ENCODE measurements around the gene AOPEP. TPM values are rescaled to one million over a fixed set of nuclear protein-coding genes. Genes with fewer than 3 reads are reported as not detected.

Gene AOPEP
- total and polyA plus RNA-seq, 10 donors = 14.8 to 86.1 (median 51.3) TPM

DNA sequence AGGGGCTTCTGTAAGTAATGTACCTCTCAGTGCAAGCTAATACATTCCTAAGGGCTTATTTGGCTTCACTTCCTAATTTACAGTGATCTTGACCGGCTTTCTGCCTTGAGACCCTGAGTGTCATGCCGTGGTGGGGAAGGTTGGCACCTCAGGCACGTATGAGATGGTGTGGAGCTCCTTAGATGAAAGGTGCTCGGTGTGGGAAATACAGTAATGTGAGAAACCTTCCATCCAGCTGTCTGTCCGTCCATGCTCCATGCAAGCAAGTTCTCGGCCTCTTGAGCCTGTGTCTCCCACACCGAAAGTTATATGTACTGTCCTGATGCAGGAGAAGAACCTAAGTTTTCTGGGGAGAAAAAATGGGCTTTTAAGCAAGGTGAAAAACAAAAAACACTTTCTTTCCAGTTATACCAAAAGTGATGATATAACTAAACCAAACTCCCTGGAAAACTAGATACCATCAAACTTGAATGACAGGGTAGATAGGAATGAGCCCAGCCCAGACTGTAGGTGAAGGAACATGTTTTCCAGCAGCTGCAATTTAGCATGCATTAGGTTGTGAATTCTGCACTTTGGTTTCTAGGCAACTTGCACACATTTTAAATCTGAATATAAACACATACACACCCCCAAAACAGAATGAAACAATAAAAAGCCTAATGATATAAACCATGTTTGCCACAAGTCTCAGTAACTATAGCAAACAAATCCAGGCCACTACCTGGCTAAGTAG, 311.5 kb downstream of the AOPEP start:
- Histone ChIP-seq H3K4me1 (peaks cover 0 to 14% (median 4%) of the 10 kb centered on the region in 6 donors), H3K27ac (peak overlapping the region in 1 of 8 donors; percentile 9), H3K9me3 (no peaks in the 10 kb centered on the region), H3K27me3 (replicated peaks in 1 of 7) (no peaks in the 10 kb centered on the region), H3K4me3 (no peak overlapping the region), H3K36me3 (peaks cover 0 to 22% (median 0%) of the 10 kb centered on the region in 6 donors)
- WGBS, 5 donors = 88 to 97% (median 92%) methylated on average over 7 of the region's 7 CpGs
- intact Hi-C loops (cut with DNase I; ENCODE audit: low total_unique reads) = no loop called here
- TF ChIP-seq POLR2A (IDR thresholded peaks at IDR 0.05) = no peak
- TF ChIP-seq, protein P1, sequence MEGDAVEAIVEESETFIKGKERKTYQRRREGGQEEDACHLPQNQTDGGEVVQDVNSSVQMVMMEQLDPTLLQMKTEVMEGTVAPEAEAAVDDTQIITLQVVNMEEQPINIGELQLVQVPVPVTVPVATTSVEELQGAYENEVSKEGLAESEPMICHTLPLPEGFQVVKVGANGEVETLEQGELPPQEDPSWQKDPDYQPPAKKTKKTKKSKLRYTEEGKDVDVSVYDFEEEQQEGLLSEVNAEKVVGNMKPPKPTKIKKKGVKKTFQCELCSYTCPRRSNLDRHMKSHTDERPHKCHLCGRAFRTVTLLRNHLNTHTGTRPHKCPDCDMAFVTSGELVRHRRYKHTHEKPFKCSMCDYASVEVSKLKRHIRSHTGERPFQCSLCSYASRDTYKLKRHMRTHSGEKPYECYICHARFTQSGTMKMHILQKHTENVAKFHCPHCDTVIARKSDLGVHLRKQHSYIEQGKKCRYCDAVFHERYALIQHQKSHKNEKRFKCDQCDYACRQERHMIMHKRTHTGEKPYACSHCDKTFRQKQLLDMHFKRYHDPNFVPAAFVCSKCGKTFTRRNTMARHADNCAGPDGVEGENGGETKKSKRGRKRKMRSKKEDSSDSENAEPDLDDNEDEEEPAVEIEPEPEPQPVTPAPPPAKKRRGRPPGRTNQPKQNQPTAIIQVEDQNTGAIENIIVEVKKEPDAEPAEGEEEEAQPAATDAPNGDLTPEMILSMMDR (IDR thresholded peaks at IDR 0.05 in 8 of 11, conservative IDR thresholded peaks at IDR 0.05 in 3 of 11) = no peak
- no peak for TF ChIP-seq POLR2AphosphoS5 (IDR thresholded peaks at IDR 0.05)
- no peak for DNase-seq

- no peaks in the 10 kb centered on the region for H3K9me3 ChIP-seq
- peaks cover 0 to 17% (median 6%) of the 10 kb centered on the region in 6 donors for H3K4me1 ChIP-seq
- H3K27me3 ChIP-seq (replicated peaks in 1 of 7) = no peaks in the 10 kb centered on the region
- DNase-seq = no peak
- 93 to 97% (median 96%) methylated on average over 9 of the region's 9 CpGs for WGBS, 5 donors
- peaks cover 0 to 23% (median 0%) of the 10 kb centered on the region in 6 donors for H3K36me3 ChIP-seq
- intact Hi-C loops (cut with DNase I; ENCODE audit: low total_unique reads) = no loop called here
- TF ChIP-seq POLR2A (IDR thresholded peaks at IDR 0.05) (no peak), POLR2AphosphoS5 (IDR thresholded peaks at IDR 0.05) (no peak)
- TF ChIP-seq, protein P1 (IDR thresholded peaks at IDR 0.05 in 8 of 11, conservative IDR thresholded peaks at IDR 0.05 in 3 of 11) = no peak
- no peak overlapping the region for H3K4me3 ChIP-seq
- H3K27ac ChIP-seq = no peak overlapping the region
Observed at GRCh38 chr9:95038666-95039065, 312.2 kb downstream of the AOPEP start.

DNA sequence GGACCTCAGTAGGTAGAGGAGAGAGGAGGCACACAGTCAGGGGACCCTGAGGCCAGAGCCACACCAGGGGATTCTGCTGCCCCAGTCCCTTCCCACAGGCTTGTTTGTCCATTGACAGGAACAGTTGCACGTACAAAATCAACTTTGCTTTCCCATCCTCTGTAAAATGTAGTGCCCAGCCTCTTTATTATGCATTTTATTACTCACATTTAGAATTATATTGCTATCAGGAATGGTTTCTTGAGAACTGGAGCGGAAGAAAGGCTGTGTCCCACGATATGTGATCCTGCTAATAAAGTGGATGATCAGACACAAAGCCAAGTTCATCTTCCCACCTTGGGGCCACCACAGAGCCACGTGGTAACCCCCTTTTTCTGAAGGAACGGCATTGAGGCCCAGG, 313.6 kb downstream of the AOPEP start:
- no peak for TF ChIP-seq POLR2AphosphoS5 (IDR thresholded peaks at IDR 0.05)
- TF ChIP-seq POLR2A (IDR thresholded peaks at IDR 0.05) = no peak
- TF ChIP-seq, protein P1 (IDR thresholded peaks at IDR 0.05 in 8 of 11, conservative IDR thresholded peaks at IDR 0.05 in 3 of 11) = no peak

DNA sequence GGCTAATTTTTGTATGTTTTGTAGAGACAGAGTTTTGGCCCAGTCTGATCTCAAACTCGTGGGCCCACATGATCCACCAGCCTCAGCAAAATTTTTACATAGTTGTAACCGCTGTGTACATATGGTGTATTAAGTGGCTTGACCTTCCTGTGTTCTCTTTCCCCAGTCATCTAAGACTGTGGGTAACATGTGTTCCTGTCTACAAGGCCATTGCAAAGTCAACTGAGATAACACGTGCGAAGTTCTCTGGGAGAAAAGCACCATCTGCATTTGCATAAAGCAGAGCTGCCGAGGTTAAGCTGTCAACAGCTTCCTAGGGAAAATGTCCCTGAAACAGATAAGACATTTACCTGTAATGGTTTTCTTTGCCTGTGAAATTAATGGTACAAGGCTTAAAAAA, 317.3 kb downstream of the AOPEP start:
- TF ChIP-seq POLR2AphosphoS5 (IDR thresholded peaks at IDR 0.05) = peak in 1 of 3 donors; percentile 10
- TF ChIP-seq POLR2A (IDR thresholded peaks at IDR 0.05) = no peak
- H3K4me1 ChIP-seq = peaks cover 2 to 51% (median 20%) of the 10 kb centered on the region in 6 donors
- peak overlapping the region in 6 of 8 donors; percentile 34 to 65 (median 46) for H3K27ac ChIP-seq
- peaks cover 0 to 23% (median 0%) of the 10 kb centered on the region in 6 donors for H3K36me3 ChIP-seq
- intact Hi-C loops (cut with DNase I; ENCODE audit: low total_unique reads) = no loop called here
- no peak for DNase-seq
- 49 to 64% (median 59%) methylated on average over 5 of the region's 5 CpGs for WGBS, 5 donors
- no peak overlapping the region for H3K4me3 ChIP-seq
- H3K9me3 ChIP-seq = no peaks in the 10 kb centered on the region
- peaks cover 0 to 9% (median 0%) of the 10 kb centered on the region in 7 donors for H3K27me3 ChIP-seq (replicated peaks in 1 of 7)

More for the DNA sequence above, 313.6 kb downstream of the AOPEP start:
- Histone ChIP-seq H3K9me3 (no peaks in the 10 kb centered on the region), H3K27ac (no peak overlapping the region), H3K36me3 (peaks cover 0 to 30% (median 0%) of the 10 kb centered on the region in 6 donors), H3K4me3 (no peak overlapping the region), H3K27me3 (replicated peaks in 1 of 7) (no peaks in the 10 kb centered on the region), H3K4me1 (peaks cover 0 to 31% (median 12%) of the 10 kb centered on the region in 6 donors)
- intact Hi-C loops (cut with DNase I; ENCODE audit: low total_unique reads) = no loop called here
- no peak for DNase-seq
- WGBS, 5 donors = 82 to 91% (median 84%) methylated on average over 5 of the region's 5 CpGs

Measured in spleen (tissue), 11 donors.